Spleen (tissue), 11 donors: ENCODE data around the gene DNTT. TPM values are rescaled to one million over a fixed set of nuclear protein-coding genes. Genes with fewer than 3 reads are reported as not detected.

Experiments used
- DNase-seq: peaks from one replicate; pipeline ENCODE4 v3.0.0-alpha.2; 2020
- H3K27ac ChIP-seq, 8 donors: fragments of 200-600 bp; sonication (generic) in 7 of 8; 1 replicate in 4 of 8; 2 replicates in 4 of 8; pipeline versions ENCODE4 v1.5.0 to v1.8.0; 2016 to 2021; ENCODE audit warnings: inconsistent platforms in 4 of 8, mild to moderate bottlenecking in 4 of 8, moderate library complexity in 1 of 8
- H3K27me3 ChIP-seq, 7 donors: fragments of 200-600 bp; sonication (generic) in 6 of 7; replicated peaks in 1 of 7; 1 replicate in 4 of 7; 2 replicates in 3 of 7; pipeline versions ENCODE4 v1.5.0 to v1.8.0; 2016 to 2021; ENCODE audit warnings: inconsistent platforms in 3 of 7, mild to moderate bottlenecking in 1 of 7
- H3K36me3 ChIP-seq, 6 donors: fragments of 200-600 bp; sonication (generic) in 5 of 6; 1 replicate in 4 of 6; 2 replicates in 2 of 6; pipeline versions ENCODE4 v1.5.0 to v1.8.0; 2016 to 2021; ENCODE audit warnings: inconsistent platforms in 2 of 6
- H3K4me1 ChIP-seq, 6 donors: fragments of 200-600 bp; sonication (generic) in 5 of 6; 1 replicate in 3 of 6; 2 replicates in 3 of 6; pipeline versions ENCODE4 v1.5.0 to v1.8.0; 2016 to 2021; ENCODE audit warnings: inconsistent platforms in 3 of 6
- H3K4me3 ChIP-seq, 8 donors: fragments of 200-600 bp; sonication (generic) in 7 of 8; 1 replicate in 4 of 8; 2 replicates in 4 of 8; pipeline versions ENCODE4 v1.5.0 to v1.8.0; 2016 to 2021; ENCODE audit warnings: inconsistent platforms in 4 of 8, mild to moderate bottlenecking in 4 of 8, moderate library complexity in 2 of 8
- H3K9me3 ChIP-seq, 8 donors: fragments of 200-600 bp; sonication (generic) in 7 of 8; 1 replicate in 4 of 8; 2 replicates in 4 of 8; pipeline versions ENCODE4 v1.5.0 to v1.8.0; 2016 to 2021; ENCODE audit warnings: inconsistent platforms in 4 of 8
- POLR2A ChIP-seq, 3 donors: fragments of 450-650 bp; IDR thresholded peaks; one replicate each; pipeline ENCODE4 v1.5.1; 2017; ENCODE audit warnings: antibody characterized with exemption in 3 of 3, mild to moderate bottlenecking in 1 of 3
- POLR2AphosphoS5 ChIP-seq, 3 donors: sonication (generic); formaldehyde crosslinking; IDR thresholded peaks; one replicate each; pipeline ENCODE4 v1.5.1; 2017; ENCODE audit warnings: antibody characterized with exemption in 3 of 3
- WGBS, 5 donors: extraction: QIAGEN DNeasy Blood & Tissue Kit in 3 of 5; methylation state at CpG; one replicate each; pipeline versions ENCODE4 v1.1.5 to v1.1.7; 2013 to 2018; 5-methylcytosine and 5-hydroxymethylcytosine counted together
- intact Hi-C: fragments of 100-400 bp; cut with DNase I; formaldehyde crosslinking; loops from one replicate; pipeline ENCODE4 v1.15.0; 2023; ENCODE audit warnings: low total_unique reads
- polyA plus RNA-seq, 3 donors: library from polyadenylated mRNA; stranded (reverse); fragments of 200-250 nt; gene quantifications; one replicate each; pipeline ENCODE4 v1.2.1, GENCODE V29; 2013
- total RNA-seq, 7 donors: library from RNA; depleted of rRNA in 3 of 7; stranded (reverse); fragments of >200 nt in 3 of 7; fragmentation: NEBNext Ultra II Directional in 4 of 7; extraction: Animal tissue kit (Norgen Biotek cat#: 25700) in 4 of 7; gene quantifications; one replicate each; pipeline versions ENCODE4 v1.1.0 to v1.2.1, GENCODE V29; 2016 to 2021
- TF ChIP-seq, protein P1 (sequence below), 11 experiments: fragments of 200-600 bp in 7 of 11; fragments of 450-650 bp in 4 of 11; sonication (generic) in 4 of 11; IDR thresholded peaks in 8 of 11; conservative IDR thresholded peaks in 3 of 11; 1 replicate in 7 of 11; 2 replicates in 4 of 11; pipeline versions ENCODE4 v1.4.0 to v1.8.0; 2016 to 2021; ENCODE audit warnings: antibody characterized with exemption in 11 of 11, inconsistent platforms in 4 of 11, mild to moderate bottlenecking in 1 of 11
- donor health status: healthy with polysubstance abuse.
- donor health status: DM: no; HTN: no; CAD: no; lungs with moderate emphysema.
- donor health status: DM: no; HTN: no; CAD: no.
- donor health status: Bipolar disorder and iron deficiency.
- donor health status: healthy.
- donor health status: DM: no; HTN: no; CAD: no.
- donor health status: DM: yes; HTN: yes; CAD: no.

Gene DNTT
- total and polyA plus RNA-seq, 10 donors: 0.08 to 0.59 TPM; not detected in 8

DNA sequence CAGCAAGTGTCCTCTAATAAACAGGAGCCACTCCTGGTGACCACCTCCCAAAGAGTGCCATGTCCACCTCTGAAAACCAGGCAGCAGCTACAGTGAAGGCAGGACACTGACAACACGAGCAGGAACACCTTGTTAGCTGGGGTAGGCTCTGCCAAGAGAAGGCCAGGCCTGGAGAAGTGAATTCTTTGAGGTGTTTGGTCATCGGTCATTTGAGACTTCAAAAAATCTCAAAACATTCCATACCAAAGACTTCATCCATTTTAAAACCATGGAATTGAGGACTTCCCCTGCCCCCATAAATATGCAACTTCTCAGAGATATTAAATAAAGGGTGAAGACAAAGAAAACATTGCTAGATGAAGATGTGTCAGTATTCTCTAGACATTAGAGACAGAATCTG lies 82.9 kb downstream of the DNTT start:
- TF ChIP-seq, protein P1, sequence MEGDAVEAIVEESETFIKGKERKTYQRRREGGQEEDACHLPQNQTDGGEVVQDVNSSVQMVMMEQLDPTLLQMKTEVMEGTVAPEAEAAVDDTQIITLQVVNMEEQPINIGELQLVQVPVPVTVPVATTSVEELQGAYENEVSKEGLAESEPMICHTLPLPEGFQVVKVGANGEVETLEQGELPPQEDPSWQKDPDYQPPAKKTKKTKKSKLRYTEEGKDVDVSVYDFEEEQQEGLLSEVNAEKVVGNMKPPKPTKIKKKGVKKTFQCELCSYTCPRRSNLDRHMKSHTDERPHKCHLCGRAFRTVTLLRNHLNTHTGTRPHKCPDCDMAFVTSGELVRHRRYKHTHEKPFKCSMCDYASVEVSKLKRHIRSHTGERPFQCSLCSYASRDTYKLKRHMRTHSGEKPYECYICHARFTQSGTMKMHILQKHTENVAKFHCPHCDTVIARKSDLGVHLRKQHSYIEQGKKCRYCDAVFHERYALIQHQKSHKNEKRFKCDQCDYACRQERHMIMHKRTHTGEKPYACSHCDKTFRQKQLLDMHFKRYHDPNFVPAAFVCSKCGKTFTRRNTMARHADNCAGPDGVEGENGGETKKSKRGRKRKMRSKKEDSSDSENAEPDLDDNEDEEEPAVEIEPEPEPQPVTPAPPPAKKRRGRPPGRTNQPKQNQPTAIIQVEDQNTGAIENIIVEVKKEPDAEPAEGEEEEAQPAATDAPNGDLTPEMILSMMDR (IDR thresholded peaks at IDR 0.05 in 8 of 11, conservative IDR thresholded peaks at IDR 0.05 in 3 of 11): no peak
- TF ChIP-seq POLR2A (IDR thresholded peaks at IDR 0.05) (no peak), POLR2AphosphoS5 (IDR thresholded peaks at IDR 0.05) (no peak)

DNA sequence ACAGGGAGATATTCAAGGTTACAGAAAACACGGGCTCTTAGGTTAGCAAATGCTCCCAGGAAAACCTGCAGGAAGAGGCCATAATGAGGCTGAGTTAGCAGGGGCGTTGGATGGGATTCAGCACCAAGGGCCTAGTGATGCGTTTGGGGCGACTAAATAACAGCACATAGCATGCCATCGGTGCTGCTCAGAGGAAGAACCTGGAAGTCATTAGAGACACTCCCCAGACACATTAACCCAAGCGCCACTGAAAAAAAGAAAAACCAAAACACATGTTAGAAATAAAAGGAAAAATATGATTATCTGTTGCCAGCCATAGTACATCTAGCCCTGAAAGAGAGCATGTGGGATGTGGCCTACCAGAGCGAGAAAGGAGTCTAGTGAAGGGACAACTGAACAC lies 83.4 kb downstream of the DNTT start:
- Histone ChIP-seq H3K4me3 (no peak overlapping the region), H3K4me1 (no peaks in the 10 kb centered on the region), H3K9me3 (no peaks in the 10 kb centered on the region), H3K27ac (no peak overlapping the region), H3K27me3 (peaks cover 0 to 13% (median 0%) of the 10 kb centered on the region in 7 donors), H3K36me3 (no peaks in the 10 kb centered on the region)
- intact Hi-C loops: no loop called here
- TF ChIP-seq POLR2A (IDR thresholded peaks at IDR 0.05) (no peak), POLR2AphosphoS5 (IDR thresholded peaks at IDR 0.05) (no peak)
- TF ChIP-seq, protein P1 (IDR thresholded peaks at IDR 0.05 in 8 of 11, conservative IDR thresholded peaks at IDR 0.05 in 3 of 11): no peak
- WGBS, 5 donors: 81 to 87% (median 85%) methylated on average over 7 of the region's 7 CpGs
- DNase-seq: no peak

More for the DNA sequence above, 82.9 kb downstream of the DNTT start:
- no peaks in the 10 kb centered on the region for H3K36me3 ChIP-seq
- no peak overlapping the region for H3K4me3 ChIP-seq
- H3K27me3 ChIP-seq: peaks cover 0 to 13% (median 0%) of the 10 kb centered on the region in 7 donors
- no peaks in the 10 kb centered on the region for H3K4me1 ChIP-seq
- H3K9me3 ChIP-seq: no peaks in the 10 kb centered on the region
- 57 to 82% (median 73%) methylated on average over 2 of the region's 2 CpGs for WGBS, 5 donors
- no peak overlapping the region for H3K27ac ChIP-seq
- no peak for DNase-seq
- intact Hi-C loops: no loop called here

Other genes with a start within 250 kb of the DNTT start
- gene ZNF518A, start 174.1 kb upstream of the DNTT start, total RNA-seq: 10 to 100 TPM; 22.0 to 45.7 (median 34.0) TPM
- gene ZNF518A, start 174.1 kb upstream of the DNTT start, polyA plus RNA-seq: 1 to 10 TPM; 5.1 to 6.6 (median 6.4) TPM
- gene BLNK, start 32.9 kb upstream of the DNTT start, total RNA-seq: 100 to 1,000 TPM in 2 of 7 donors, 10 to 100 TPM in 5; 63.7 to 128 (median 89.8) TPM
- gene BLNK, start 32.9 kb upstream of the DNTT start, polyA plus RNA-seq: 100 to 1,000 TPM in 2 of 3 donors, 10 to 100 TPM in 1; 76.4 to 116 (median 103) TPM
- gene OPALIN, start 54.6 kb downstream of the DNTT start, total RNA-seq: not detected
- gene OPALIN, start 54.6 kb downstream of the DNTT start, polyA plus RNA-seq: not detected
- under 1 TPM; 0.26 to 0.75 (median 0.34) TPM for gene TLL2, start 209.5 kb downstream of the DNTT start, total RNA-seq
- under 1 TPM; 0.23 to 0.46 (median 0.35) TPM for gene TLL2, start 209.5 kb downstream of the DNTT start, polyA plus RNA-seq